Gastroesophageal sphincter (tissue), 4 donors: ENCODE results near the gene ERI2. TPM values are rescaled to one million over a fixed set of nuclear protein-coding genes. Genes with fewer than 3 reads are reported as not detected.
"Not testable (repeated sequence)": the region's sequence is repeated elsewhere in the genome, so short reads cannot be mapped to it uniquely, and the experiment has no call there.

Experiments used
- ATAC-seq: fragments of 150-250 bp; one replicate; pipeline ENCODE4 v1.9.1; 2016; ENCODE audit warnings: mild to moderate bottlenecking, moderate library complexity
- H3K27ac ChIP-seq, 4 donors: fragments of 200-600 bp; sonication (generic) in 3 of 4; 1 replicate in 3 of 4; 2 replicates in 1 of 4; pipeline ENCODE4 v1.5.1; 2016 to 2019
- H3K27me3 ChIP-seq: fragments of 200-600 bp; sonication (generic); one replicate; pipeline ENCODE4 v1.5.1; 2019
- H3K36me3 ChIP-seq, 2 donors: fragments of 200-600 bp; sonication (generic); one replicate each; pipeline ENCODE4 v1.5.1; 2019; ENCODE audit warnings: control low read depth in 1 of 2
- H3K4me1 ChIP-seq, 3 donors: fragments of 200-600 bp; sonication (generic); 1 replicate in 2 of 3; 2 replicates in 1 of 3; pipeline ENCODE4 v1.5.1; 2016 to 2019; ENCODE audit warnings: control low read depth in 2 of 3
- H3K4me3 ChIP-seq, 2 donors: fragments of 200-600 bp; sonication (generic); one replicate each; pipeline ENCODE4 v1.5.1; 2019; ENCODE audit warnings: mild to moderate bottlenecking in 1 of 2, moderate library complexity in 1 of 2
- H3K9me3 ChIP-seq, 3 donors: fragments of 200-600 bp; sonication (generic); one replicate each; pipeline ENCODE4 v1.5.1; 2017 to 2019; ENCODE audit warnings: control low read depth in 2 of 3
- EP300 ChIP-seq: sonication (generic); formaldehyde crosslinking; IDR thresholded peaks from one replicate; pipeline ENCODE4 v1.6.1; 2017; ENCODE audit warnings: antibody characterized with exemption, mild to moderate bottlenecking
- POLR2A ChIP-seq, 2 donors: fragments of 450-650 bp; IDR thresholded peaks; one replicate each; pipeline ENCODE4 v1.6.1; 2017; ENCODE audit warnings: antibody characterized with exemption in 2 of 2, mild to moderate bottlenecking in 2 of 2, moderate library complexity in 1 of 2
- POLR2AphosphoS5 ChIP-seq: sonication (generic); formaldehyde crosslinking; IDR thresholded peaks from one replicate; pipeline ENCODE4 v1.6.1; 2017; ENCODE audit warnings: antibody characterized with exemption
- WGBS, 2 donors: methylation state at CpG; one replicate each; pipeline ENCODE4 v1.1.5; 2018; ENCODE audit warnings: low coverage in 1 of 2; 5-methylcytosine and 5-hydroxymethylcytosine counted together
- total RNA-seq, 4 donors: library from RNA; depleted of rRNA; stranded (reverse); fragments of >200 nt; gene quantifications; one replicate each; pipeline ENCODE4 v1.1.0, GENCODE V29; 2016
- TF ChIP-seq, protein P1 (sequence below), 4 experiments: fragments of 200-600 bp in 2 of 4; fragments of 450-650 bp in 2 of 4; sonication (generic) in 1 of 4; IDR thresholded peaks; one replicate each; pipeline ENCODE4 v1.5.1; 2017 to 2019; ENCODE audit warnings: antibody characterized with exemption in 4 of 4, mild to moderate bottlenecking in 2 of 4, moderate library complexity in 2 of 4

Gene ERI2
- total RNA-seq, 4 donors from 2014 or later, result 7.7 to 21.8 (median 12.2) TPM

DNA sequence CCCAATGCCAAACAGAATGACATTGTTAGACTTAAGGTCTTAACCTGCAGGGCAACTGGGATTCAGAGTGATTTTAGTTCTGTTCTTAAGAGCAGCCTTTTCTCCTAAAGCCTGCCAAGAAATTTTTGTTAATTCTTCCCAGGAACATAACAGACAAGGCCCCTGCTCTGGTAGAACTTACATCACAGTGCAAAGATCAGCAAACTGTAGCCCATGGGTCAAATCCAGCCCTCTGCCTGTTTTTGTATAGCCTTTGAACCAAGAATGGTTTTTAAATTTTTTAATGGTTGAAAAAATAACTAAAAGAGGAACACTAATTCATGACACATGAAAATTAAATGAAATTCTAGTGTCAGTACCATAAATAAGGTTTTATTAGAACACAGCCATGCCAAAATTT is 38.7 kb downstream of the ERI2 start:
- Histone ChIP-seq H3K4me1 (peaks cover 0 to 12% (median 0%) of the 10 kb centered on the region in 3 donors), H3K27ac (no peak overlapping the region), H3K9me3 (no peaks in the 10 kb centered on the region), H3K36me3 (no peaks in the 10 kb centered on the region), H3K27me3 (no peaks in the 10 kb centered on the region), H3K4me3 (no peak overlapping the region)
- no peak for TF ChIP-seq POLR2A (IDR thresholded peaks at IDR 0.05)
- ATAC-seq, result no peak

DNA sequence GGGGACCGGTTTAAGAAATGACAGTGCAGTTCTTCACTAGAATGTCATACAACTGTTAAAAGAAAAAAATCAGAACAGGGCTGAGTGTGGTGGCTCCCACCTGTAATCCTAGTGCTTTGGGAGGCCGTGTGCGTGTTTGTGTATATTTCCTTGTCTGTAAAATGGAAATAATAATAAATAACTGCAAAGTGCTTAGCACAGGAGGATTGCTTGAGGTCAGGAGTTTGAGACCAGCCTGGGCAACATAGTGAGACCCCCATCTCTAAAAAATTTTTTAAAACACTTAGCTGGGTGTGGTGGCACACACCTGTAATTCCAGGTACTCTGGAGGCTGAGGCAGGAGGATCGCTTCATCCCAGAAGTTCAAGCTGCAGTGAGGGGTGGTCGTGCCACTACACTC is 40.0 kb downstream of the ERI2 start:
- Histone ChIP-seq H3K27ac (no peak overlapping the region), H3K36me3 (no peaks in the 10 kb centered on the region), H3K4me1 (peaks cover 0 to 12% (median 0%) of the 10 kb centered on the region in 3 donors), H3K9me3 (no peaks in the 10 kb centered on the region), H3K27me3 (no peaks in the 10 kb centered on the region), H3K4me3 (no peak overlapping the region)
- no peak for TF ChIP-seq POLR2A (IDR thresholded peaks at IDR 0.05)
- no peak for TF ChIP-seq EP300
- TF ChIP-seq, protein P1, sequence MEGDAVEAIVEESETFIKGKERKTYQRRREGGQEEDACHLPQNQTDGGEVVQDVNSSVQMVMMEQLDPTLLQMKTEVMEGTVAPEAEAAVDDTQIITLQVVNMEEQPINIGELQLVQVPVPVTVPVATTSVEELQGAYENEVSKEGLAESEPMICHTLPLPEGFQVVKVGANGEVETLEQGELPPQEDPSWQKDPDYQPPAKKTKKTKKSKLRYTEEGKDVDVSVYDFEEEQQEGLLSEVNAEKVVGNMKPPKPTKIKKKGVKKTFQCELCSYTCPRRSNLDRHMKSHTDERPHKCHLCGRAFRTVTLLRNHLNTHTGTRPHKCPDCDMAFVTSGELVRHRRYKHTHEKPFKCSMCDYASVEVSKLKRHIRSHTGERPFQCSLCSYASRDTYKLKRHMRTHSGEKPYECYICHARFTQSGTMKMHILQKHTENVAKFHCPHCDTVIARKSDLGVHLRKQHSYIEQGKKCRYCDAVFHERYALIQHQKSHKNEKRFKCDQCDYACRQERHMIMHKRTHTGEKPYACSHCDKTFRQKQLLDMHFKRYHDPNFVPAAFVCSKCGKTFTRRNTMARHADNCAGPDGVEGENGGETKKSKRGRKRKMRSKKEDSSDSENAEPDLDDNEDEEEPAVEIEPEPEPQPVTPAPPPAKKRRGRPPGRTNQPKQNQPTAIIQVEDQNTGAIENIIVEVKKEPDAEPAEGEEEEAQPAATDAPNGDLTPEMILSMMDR (IDR thresholded peaks at IDR 0.05), result no peak
- no peak for TF ChIP-seq POLR2AphosphoS5
- ATAC-seq, result no peak
- WGBS, 2 donors, result 87 to 94% methylated on average over 4 to 5 of the region's 5 CpGs

DNA sequence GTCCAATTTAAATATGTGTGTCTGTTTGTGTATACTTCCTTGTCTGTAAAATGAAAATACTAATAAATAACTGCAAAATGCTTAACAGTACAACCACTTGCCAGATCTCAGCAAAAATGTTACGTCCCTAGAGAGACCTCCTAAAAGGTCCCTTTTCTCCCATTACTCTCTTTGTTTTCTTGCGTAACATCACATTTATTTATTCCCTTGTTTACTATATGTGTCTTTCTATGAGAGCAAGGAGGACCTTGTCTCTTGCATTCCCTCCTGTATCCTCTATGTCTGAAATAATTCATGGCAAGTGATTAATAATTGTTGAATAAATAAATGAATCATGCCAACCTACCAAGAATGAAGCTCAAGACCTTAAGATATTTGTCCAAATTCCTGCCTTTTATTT is 40.5 kb downstream of the ERI2 start:
- Histone ChIP-seq H3K4me3 (no peak overlapping the region), H3K4me1 (peaks cover 0 to 12% (median 0%) of the 10 kb centered on the region in 3 donors), H3K9me3 (no peaks in the 10 kb centered on the region), H3K27me3 (no peaks in the 10 kb centered on the region), H3K27ac (no peak overlapping the region), H3K36me3 (no peaks in the 10 kb centered on the region)
- TF ChIP-seq, protein P1 (IDR thresholded peaks at IDR 0.05), result no peak
- TF ChIP-seq EP300, result no peak
- TF ChIP-seq POLR2AphosphoS5, result no peak
- no peak for TF ChIP-seq POLR2A (IDR thresholded peaks at IDR 0.05)
- 93 to 100% methylated on average over 2 of the region's 2 CpGs for WGBS, 2 donors
- no peak for ATAC-seq

DNA sequence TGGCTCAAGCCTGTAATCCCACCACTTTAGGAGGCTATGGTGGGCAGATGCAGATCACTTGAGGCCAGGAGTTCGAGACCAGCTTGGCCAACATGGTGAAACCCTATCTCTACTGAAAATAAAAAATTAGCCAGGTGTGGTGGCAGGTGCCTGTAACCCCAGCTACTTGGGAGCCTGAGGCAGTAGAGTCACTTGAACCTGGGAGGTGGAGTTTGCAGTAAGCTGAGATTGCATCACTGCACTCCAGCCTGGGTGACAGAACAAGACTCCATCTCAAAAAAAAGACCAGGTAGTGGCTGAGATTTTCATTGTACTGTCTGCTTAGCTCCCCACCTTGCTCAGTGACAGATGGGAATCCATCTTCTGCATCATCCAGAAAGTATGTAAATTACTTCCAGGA is 41.8 kb downstream of the ERI2 start:
- 50% methylated on average over 1 of the region's 1 CpG; no CpG with 5 or more reads in 1 of the 2 donors for WGBS, 2 donors
- not testable (repeated sequence) for ATAC-seq, H3K4me3 ChIP-seq, H3K27me3 ChIP-seq, H3K27ac ChIP-seq, H3K9me3 ChIP-seq, H3K36me3 ChIP-seq
- H3K4me1 ChIP-seq, result peaks cover 0 to 12% (median 0%) of the 10 kb centered on the region in 3 donors

DNA sequence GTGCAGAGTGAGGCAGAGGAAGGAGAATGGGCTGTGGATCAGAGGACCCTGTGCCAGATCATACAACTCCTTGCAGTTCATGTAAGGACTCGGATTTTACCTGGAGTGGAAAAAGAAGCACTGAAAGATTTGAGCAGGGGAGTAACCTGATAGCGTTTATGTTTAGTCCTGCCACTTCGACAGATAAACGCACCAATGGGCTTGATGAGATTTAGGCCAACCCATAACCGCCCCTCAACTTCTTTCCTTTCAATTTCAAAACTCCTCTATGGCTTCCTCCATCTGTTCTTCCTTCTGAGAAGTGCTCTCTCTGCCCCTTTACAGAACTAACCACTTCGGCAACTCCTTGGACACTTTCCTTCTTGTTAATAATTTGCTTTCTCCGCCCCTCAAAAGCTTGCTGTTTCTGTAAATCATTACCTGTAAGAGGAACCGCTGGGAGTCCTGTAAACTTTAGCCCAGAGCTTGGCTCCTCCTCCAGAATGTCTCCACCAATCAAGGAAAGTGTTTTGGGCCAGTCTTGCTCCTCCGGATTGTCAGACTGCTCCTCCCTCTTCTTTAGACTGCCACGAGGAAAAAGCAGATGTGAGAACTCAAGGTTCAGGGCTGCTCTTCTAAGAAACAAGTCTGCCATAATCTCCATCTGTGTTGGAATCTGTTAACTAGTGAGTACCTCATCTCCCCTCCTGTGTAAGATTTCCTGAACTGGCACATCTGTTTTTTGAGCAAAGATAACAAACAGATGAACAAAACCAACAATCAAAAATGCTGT is 42.6 kb downstream of the ERI2 start, which contains the start of gene ACSM3:
Gene ACSM3 (plus strand): TSS at position 554 of the 772 bp plus-strand sequence. CDS start 6,021 bp downstream, outside the sequence.
- TF ChIP-seq POLR2AphosphoS5 (no peak), POLR2A (IDR thresholded peaks at IDR 0.05) (no peak), EP300 (no peak)
- TF ChIP-seq, protein P1 (IDR thresholded peaks at IDR 0.05), result no peak
- WGBS, 2 donors, result 3 to 26% methylated on average over 7 to 9 of the region's 10 CpGs
- Histone ChIP-seq H3K36me3 (no peaks in the 10 kb centered on the region), H3K4me1 (peaks cover 0 to 12% (median 0%) of the 10 kb centered on the region in 3 donors), H3K9me3 (no peaks in the 10 kb centered on the region), H3K27me3 (no peaks in the 10 kb centered on the region), H3K27ac (peak within 1 kb of the TSS; percentile 69 to 85 (median 75)), H3K4me3 (peak within 1 kb of the TSS; percentile 48 to 76)
- ATAC-seq, result peak; percentile 97
